Lung (tissue), 16 donors: ENCODE data around the gene ZSCAN30. TPM values are rescaled to one million over a fixed set of nuclear protein-coding genes. Genes with fewer than 3 reads are reported as not detected.
A peak's percentile ranks its signal among the peaks of the same experiment; 100 is the strongest.

Experiments
- ATAC-seq: fragments of 200-7000 bp; cut with Tn5 transposase; one replicate; pipeline ENCODE4 v1.9.1; 2020; ENCODE audit warnings: moderate number of reproducible peaks; ENCODE audit not compliant: insufficient read depth, low FRiP score
- DNase-seq, 3 donors: peaks; one replicate each; pipeline ENCODE4 v3.0.0-alpha.2; 2013 to 2017
- H3K27ac ChIP-seq, 2 donors: one replicate each; pipeline ENCODE4 v1.5.1; 2013; ENCODE audit warnings: mild to moderate bottlenecking in 2 of 2, moderate library complexity in 2 of 2, control low read depth in 1 of 2, inconsistent platforms in 1 of 2, low read depth in 1 of 2, low read length in 1 of 2
- H3K27me3 ChIP-seq, 3 donors: one replicate each; pipeline ENCODE4 v1.5.1; 2013; ENCODE audit warnings: low read length in 2 of 3; ENCODE audit not compliant: control insufficient read depth in 3 of 3, insufficient read depth in 3 of 3
- H3K36me3 ChIP-seq, 4 donors: one replicate each; pipeline ENCODE4 v1.5.1; 2013; ENCODE audit warnings: low read length in 4 of 4, mild to moderate bottlenecking in 1 of 4, moderate library complexity in 1 of 4; ENCODE audit not compliant: control insufficient read depth in 4 of 4, insufficient read depth in 4 of 4
- H3K4me1 ChIP-seq, 5 donors: one replicate each; pipeline ENCODE4 v1.5.1; 2013; ENCODE audit warnings: low read length in 5 of 5, mild to moderate bottlenecking in 2 of 5, moderate library complexity in 1 of 5; ENCODE audit not compliant: control insufficient read depth in 5 of 5, insufficient read depth in 5 of 5
- H3K4me3 ChIP-seq: one replicate; pipeline ENCODE4 v1.5.1; 2013; ENCODE audit warnings: mild to moderate bottlenecking, control low read depth, moderate library complexity
- H3K9ac ChIP-seq, 2 donors: one replicate each; pipeline ENCODE4 v1.5.1; 2013; ENCODE audit warnings: low read length in 2 of 2, control low read depth in 1 of 2; ENCODE audit not compliant: insufficient read depth in 1 of 2
- H3K9me3 ChIP-seq, 4 donors: one replicate each; pipeline ENCODE4 v1.5.1; 2013; ENCODE audit warnings: low read length in 3 of 4, mild to moderate bottlenecking in 1 of 4, moderate library complexity in 1 of 4; ENCODE audit not compliant: control insufficient read depth in 4 of 4, insufficient read depth in 3 of 4
- whole genome bisulfite sequencing, 2 donors: extraction: QIAGEN DNeasy Blood & Tissue Kit; methylation state at CpG; one replicate each; pipeline ENCODE4 v1.1.7; 2013; 5-methylcytosine and 5-hydroxymethylcytosine counted together
- long read RNA-seq, 5 donors: transcript quantifications; one replicate each; lab custom pipeline, GENCODE V29; 2026
- polyA plus RNA-seq, 2 donors: library from polyadenylated mRNA; stranded (reverse); fragments of 200-250 nt; gene quantifications; one replicate each; pipeline ENCODE4 v1.2.1, GENCODE V29; 2013
- total RNA-seq, 2 donors: library from RNA; depleted of rRNA in 1 of 2; stranded (reverse); fragments of >200 nt in 1 of 2; gene quantifications; one replicate each; pipeline ENCODE4 v1.2.1, GENCODE V29; 2014 to 2021
- TF ChIP-seq, protein P1 (sequence below): IDR thresholded peaks from 2 replicates; pipeline ENCODE4 v1.5.1; 2012; ENCODE audit warnings: mild to moderate bottlenecking; ENCODE audit errors: control extremely low read depth, extremely low read depth
- donor health status: control.
- donor health status: control.
- donor health status: Bipolar disorder and iron deficiency.
- donor health status: healthy.
- donor health status: DM: yes; HTN: yes; CAD: no.

The ZSCAN30 gene
- total RNA-seq (10 to 100 TPM; 14.6 to 42.6 TPM), polyA plus RNA-seq (1 to 10 TPM; 5.7 to 9.7 TPM)
- long read RNA-seq, donor 1, full-length matches to known transcripts: 14 of 52 reads
- long read RNA-seq, donor 1, partial matches to known transcripts: 28 of 52 reads
- long read RNA-seq, donor 1, other reads (novel, unspliced or antisense): 10 of 52 reads
- long read RNA-seq, donor 2, full-length matches to known transcripts: 6 of 6 reads
- long read RNA-seq, donor 2, partial matches to known transcripts: 0 of 6 reads
- long read RNA-seq, donor 2, other reads (novel, unspliced or antisense): 0 of 6 reads
- long read RNA-seq, donor 3, full-length matches to known transcripts: 10 of 10 reads
- long read RNA-seq, donor 3, partial matches to known transcripts: 0 of 10 reads
- long read RNA-seq, donor 3, other reads (novel, unspliced or antisense): 0 of 10 reads
- long read RNA-seq, donor 4, transcript ZSCAN30-206 (1 exons, 2,028 nt): major isoform, 7 of 22 reads
- long read RNA-seq, donor 4, partial matches to known transcripts: 0 of 22 reads
- long read RNA-seq, donor 4, other reads (novel, unspliced or antisense): 15 of 22 reads
- long read RNA-seq, donor 5, transcript ZSCAN30-206 (1 exons, 2,028 nt): major isoform, 21 of 23 reads
- long read RNA-seq, donor 5, partial matches to known transcripts: 0 of 23 reads
- long read RNA-seq, donor 5, other reads (novel, unspliced or antisense): 0 of 23 reads

- TF ChIP-seq, protein P1, sequence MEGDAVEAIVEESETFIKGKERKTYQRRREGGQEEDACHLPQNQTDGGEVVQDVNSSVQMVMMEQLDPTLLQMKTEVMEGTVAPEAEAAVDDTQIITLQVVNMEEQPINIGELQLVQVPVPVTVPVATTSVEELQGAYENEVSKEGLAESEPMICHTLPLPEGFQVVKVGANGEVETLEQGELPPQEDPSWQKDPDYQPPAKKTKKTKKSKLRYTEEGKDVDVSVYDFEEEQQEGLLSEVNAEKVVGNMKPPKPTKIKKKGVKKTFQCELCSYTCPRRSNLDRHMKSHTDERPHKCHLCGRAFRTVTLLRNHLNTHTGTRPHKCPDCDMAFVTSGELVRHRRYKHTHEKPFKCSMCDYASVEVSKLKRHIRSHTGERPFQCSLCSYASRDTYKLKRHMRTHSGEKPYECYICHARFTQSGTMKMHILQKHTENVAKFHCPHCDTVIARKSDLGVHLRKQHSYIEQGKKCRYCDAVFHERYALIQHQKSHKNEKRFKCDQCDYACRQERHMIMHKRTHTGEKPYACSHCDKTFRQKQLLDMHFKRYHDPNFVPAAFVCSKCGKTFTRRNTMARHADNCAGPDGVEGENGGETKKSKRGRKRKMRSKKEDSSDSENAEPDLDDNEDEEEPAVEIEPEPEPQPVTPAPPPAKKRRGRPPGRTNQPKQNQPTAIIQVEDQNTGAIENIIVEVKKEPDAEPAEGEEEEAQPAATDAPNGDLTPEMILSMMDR: no peak
- Histone ChIP-seq H3K27ac (peak within 1 kb of the TSS; percentile 76 to 94), H3K9ac (peak within 1 kb of the TSS; percentile 87 to 99), H3K4me1 (peaks cover 2 to 10% (median 10%) of the 10 kb centered on the region in 5 donors), H3K27me3 (no peaks in the 10 kb centered on the region), H3K4me3 (peak within 1 kb of the TSS; percentile 86), H3K9me3 (peaks cover 0 to 3% (median 0%) of the 10 kb centered on the region in 4 donors), H3K36me3 (peaks cover 0 to 13% (median 7%) of the 10 kb centered on the region in 4 donors)
- ATAC-seq: peak; percentile 99
- peak; percentile 98 for DNase-seq
- WGBS, 2 donors: 0% methylated on average over 41 of the region's 41 CpGs
These were observed at the start of gene ZSCAN30 for GRCh38 chr18:35290094-35290735. Gene ZSCAN30 (minus strand): TSS chr18:35290229. CDS start chr18:35264352, 25,877 bp downstream.

DNA sequence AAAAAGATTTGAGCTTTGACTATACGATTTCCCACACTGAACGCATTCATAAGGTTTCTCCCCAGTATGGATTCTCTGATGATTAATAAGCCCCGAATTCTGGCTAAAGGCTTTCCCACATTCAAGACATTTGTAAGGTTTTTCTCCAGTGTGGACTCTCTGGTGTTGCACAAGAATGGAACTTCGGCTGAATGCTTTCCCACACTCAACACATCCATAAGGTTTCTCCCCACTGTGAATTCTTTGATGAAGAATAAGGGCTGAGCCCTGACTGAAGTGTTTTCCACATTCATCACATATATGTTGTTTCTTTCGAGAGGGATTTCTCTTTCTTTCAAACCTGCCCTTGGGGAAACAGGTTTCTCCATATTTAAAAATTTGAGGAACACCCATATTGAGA is 47.3 kb upstream of the ZSCAN30 start:
- ATAC-seq: no peak
- no peak overlapping the region for H3K27ac ChIP-seq
- H3K4me3 ChIP-seq: no peak overlapping the region
- H3K9me3 ChIP-seq: no peaks in the 10 kb centered on the region
- H3K4me1 ChIP-seq: peaks cover 0 to 7% (median 3%) of the 10 kb centered on the region in 5 donors
- 90 to 92% methylated on average over 5 of the region's 5 CpGs for WGBS, 2 donors
- H3K36me3 ChIP-seq: peaks cover 24 to 53% (median 43%) of the 10 kb centered on the region in 4 donors
- TF ChIP-seq, protein P1: no peak
- H3K27me3 ChIP-seq: no peaks in the 10 kb centered on the region
- no peak for DNase-seq
- H3K9ac ChIP-seq: no peak overlapping the region

DNA sequence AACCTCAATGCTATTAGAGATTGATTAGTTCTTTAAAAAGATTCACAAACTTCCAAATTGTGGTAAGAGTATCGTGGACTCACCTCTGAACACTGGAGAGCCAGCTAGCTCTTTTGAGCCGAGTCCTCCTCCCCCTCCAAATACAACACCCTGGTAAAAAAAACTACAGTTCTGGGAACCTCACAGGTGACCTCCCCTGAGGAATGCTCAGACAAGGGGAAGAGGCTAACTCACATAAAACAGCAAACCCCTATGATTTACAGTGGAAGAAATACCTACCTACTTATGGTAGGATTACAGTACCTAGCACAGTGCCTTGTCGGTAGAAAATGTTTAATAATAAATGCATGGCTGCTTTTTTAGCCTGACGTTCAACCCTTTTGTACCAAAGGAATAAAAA is 45.8 kb upstream of the ZSCAN30 start:
- Histone ChIP-seq H3K4me1 (peaks cover 0 to 6% (median 0%) of the 10 kb centered on the region in 5 donors), H3K27me3 (no peaks in the 10 kb centered on the region), H3K36me3 (peaks cover 27 to 54% (median 43%) of the 10 kb centered on the region in 4 donors), H3K4me3 (no peak overlapping the region), H3K9me3 (no peaks in the 10 kb centered on the region), H3K9ac (no peak overlapping the region), H3K27ac (no peak overlapping the region)
- TF ChIP-seq, protein P1: no peak
- whole genome bisulfite sequencing, 2 donors: 93 to 96% methylated on average over 4 of the region's 4 CpGs
- DNase-seq (no peak), ATAC-seq (no peak)
